ENCODE results near the gene KCNIP3.
"Not testable (repeated sequence)": the region's sequence is repeated elsewhere in the genome, so short reads cannot be mapped to it uniquely, and the experiment has no call there.

Gene KCNIP3

GRCh38 chr2:95372216-95372829 lies 75.2 kb downstream of the KCNIP3 start:
- no peak for DNase-seq

- no peak for DNase-seq
These were observed 75.7 kb downstream of the KCNIP3 start for GRCh38 chr2:95372845-95373244.

- DNase-seq: no peak
These were observed 76.9 kb downstream of the KCNIP3 start for GRCh38 chr2:95374029-95374428.

GRCh38 chr2:95374451-95374920 lies 77.3 kb downstream of the KCNIP3 start:
- DNase-seq: no peak

GRCh38 chr2:95374921-95375471 lies 77.8 kb downstream of the KCNIP3 start:
- no peak for DNase-seq

- no peak for DNase-seq
These were observed 78.5 kb downstream of the KCNIP3 start for GRCh38 chr2:95375532-95376150.

- no peak for DNase-seq
These were observed 79.4 kb downstream of the KCNIP3 start for GRCh38 chr2:95376311-95377215.

GRCh38 chr2:95377216-95378123 lies 80.3 kb downstream of the KCNIP3 start:
- DNase-seq: no peak

- DNase-seq: not testable (repeated sequence)
These were observed 81.1 kb downstream of the KCNIP3 start for GRCh38 chr2:95378281-95378680.

- DNase-seq: no peak
These were observed 82.3 kb downstream of the KCNIP3 start for GRCh38 chr2:95379371-95379831.

- no peak for DNase-seq
These were observed 83.1 kb downstream of the KCNIP3 start for GRCh38 chr2:95380280-95380679.

GRCh38 chr2:95380731-95381130 lies 83.6 kb downstream of the KCNIP3 start:
- DNase-seq: no peak

GRCh38 chr2:95381212-95382191 lies 84.4 kb downstream of the KCNIP3 start:
- DNase-seq: no peak

GRCh38 chr2:95382192-95382591 lies 85.0 kb downstream of the KCNIP3 start:
- no peak for DNase-seq

- DNase-seq: no peak
These were observed 85.8 kb downstream of the KCNIP3 start for GRCh38 chr2:95382686-95383634.

- no peak for DNase-seq
These were observed 86.5 kb downstream of the KCNIP3 start for GRCh38 chr2:95383635-95384027.

- no peak for DNase-seq
These were observed 87.9 kb downstream of the KCNIP3 start for GRCh38 chr2:95384854-95385569.

- DNase-seq: no peak
These were observed 88.4 kb downstream of the KCNIP3 start for GRCh38 chr2:95385570-95385984.

GRCh38 chr2:95386031-95386430 lies 88.9 kb downstream of the KCNIP3 start:
- DNase-seq: no peak

Measured in NCI-H524 (cell line).